HAP-1 (cell line): ENCODE results near the gene HTRA3.

Experiments used
- DNase-seq, 2 experiments: peaks; one replicate each; pipeline ENCODE4 v3.0.0-alpha.2; 2016 to 2020; ENCODE audit warnings: low spot score in 2 of 2
- H3K27me3 ChIP-seq: fragments of 250-450 bp; sonication (Bioruptor Pico); 2 replicates; pipeline ENCODE4 v1.5.1; 2020; ENCODE audit warnings: low read depth, mild to moderate bottlenecking, moderate library complexity
- H3K36me3 ChIP-seq: fragments of 250-450 bp; sonication (Bioruptor Pico); replicated peaks from 2 replicates; pipeline ENCODE4 v1.5.1; 2020; ENCODE audit warnings: mild to moderate bottlenecking
- H3K4me1 ChIP-seq: fragments of 250-450 bp; sonication (Bioruptor Pico); 2 replicates; pipeline ENCODE4 v1.5.1; 2020; ENCODE audit warnings: mild to moderate bottlenecking
- H3K4me3 ChIP-seq: fragments of 250-450 bp; sonication (Bioruptor Pico); 2 replicates; pipeline ENCODE4 v1.5.1; 2020; ENCODE audit warnings: mild to moderate bottlenecking, moderate library complexity
- H3K9me3 ChIP-seq: fragments of 250-450 bp; sonication (Bioruptor Pico); 2 replicates; pipeline ENCODE4 v1.5.1; 2020; ENCODE audit warnings: mild to moderate bottlenecking, moderate library complexity
- in situ Hi-C: fragments of 300-500 bp; cut with MboI; formaldehyde crosslinking; loops from 3 replicates; pipeline ENCODE4 v1.14.3; 2020; ENCODE audit warnings: low sequenced_read_pairs, inconsistent platforms, mixed read lengths

Gene HTRA3

GRCh38 chr4:8270912-8271815, 1.6 kb downstream of the HTRA3 start:
- in situ Hi-C loops: no loop called here
- DNase-seq: no peak
- Histone ChIP-seq H3K4me3 (peak overlapping the region; percentile 25; the same call in 1 of the 2 replicates), H3K9me3 (no peaks in the 10 kb centered on the region), H3K4me1 (peaks cover 6% of the 10 kb centered on the region), H3K36me3 (no peaks in the 10 kb centered on the region), H3K27me3 (no peaks in the 10 kb centered on the region)

- no peak overlapping the region for H3K4me3 ChIP-seq
- no peaks in the 10 kb centered on the region for H3K36me3 ChIP-seq
- H3K27me3 ChIP-seq: no peaks in the 10 kb centered on the region
- peaks cover 6% of the 10 kb centered on the region for H3K4me1 ChIP-seq
- in situ Hi-C loops: no loop called here
- no peaks in the 10 kb centered on the region for H3K9me3 ChIP-seq
- no peak for DNase-seq
Measured at GRCh38 chr4:8271821-8272220, 2.3 kb downstream of the HTRA3 start.

DNA sequence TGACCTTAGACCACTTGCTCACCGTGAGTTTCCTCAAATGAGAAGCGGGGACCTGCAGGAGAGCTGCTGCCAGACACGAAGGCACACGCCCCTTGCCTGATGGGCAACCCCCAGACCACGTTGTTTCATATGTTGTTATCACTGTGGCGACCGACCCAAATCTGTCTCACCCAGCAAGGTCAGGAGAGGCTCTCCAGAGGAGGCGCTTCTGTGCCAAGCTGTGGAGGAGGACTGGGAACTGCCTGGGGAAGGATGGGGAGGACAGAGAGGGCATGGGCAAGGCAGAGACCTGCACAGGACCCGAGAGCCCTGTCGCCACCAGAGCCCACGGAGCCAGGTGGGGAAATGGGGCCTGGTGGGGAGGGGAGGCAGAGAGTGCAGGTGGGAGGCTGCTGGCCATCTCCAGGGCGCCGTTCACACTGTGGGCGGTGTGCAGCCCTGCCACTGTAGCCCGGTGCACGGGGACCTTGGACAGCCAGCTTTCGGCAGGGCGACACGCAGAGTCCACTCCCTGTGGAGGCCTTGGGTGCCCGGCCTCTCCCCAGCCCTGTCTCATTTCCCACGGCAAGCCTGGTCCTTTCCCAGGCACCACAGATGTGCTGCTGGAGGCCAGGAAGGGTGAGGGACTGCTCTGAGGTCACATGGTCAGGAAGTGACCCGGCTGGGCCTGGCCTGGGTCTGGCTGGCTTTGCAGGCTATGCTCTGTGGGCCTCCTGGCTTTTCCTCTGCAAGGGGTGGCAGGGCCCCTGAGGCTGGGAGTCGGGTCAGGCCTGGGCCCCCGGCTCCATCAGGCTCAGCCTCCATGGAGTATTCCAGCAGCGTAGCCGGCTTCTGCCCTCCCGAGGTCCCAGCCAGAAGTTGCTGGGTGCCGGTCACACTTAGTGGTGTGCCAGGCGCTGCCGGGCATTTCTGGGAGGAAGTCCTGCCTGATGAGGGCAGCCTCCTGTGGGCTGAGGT, 3.2 kb downstream of the HTRA3 start:
- H3K4me3 ChIP-seq: no peak overlapping the region
- H3K27me3 ChIP-seq: no peaks in the 10 kb centered on the region
- peaks cover 6% of the 10 kb centered on the region for H3K4me1 ChIP-seq
- no peak for DNase-seq
- H3K36me3 ChIP-seq: no peaks in the 10 kb centered on the region
- in situ Hi-C loops: no loop called here
- H3K9me3 ChIP-seq: no peaks in the 10 kb centered on the region

DNA sequence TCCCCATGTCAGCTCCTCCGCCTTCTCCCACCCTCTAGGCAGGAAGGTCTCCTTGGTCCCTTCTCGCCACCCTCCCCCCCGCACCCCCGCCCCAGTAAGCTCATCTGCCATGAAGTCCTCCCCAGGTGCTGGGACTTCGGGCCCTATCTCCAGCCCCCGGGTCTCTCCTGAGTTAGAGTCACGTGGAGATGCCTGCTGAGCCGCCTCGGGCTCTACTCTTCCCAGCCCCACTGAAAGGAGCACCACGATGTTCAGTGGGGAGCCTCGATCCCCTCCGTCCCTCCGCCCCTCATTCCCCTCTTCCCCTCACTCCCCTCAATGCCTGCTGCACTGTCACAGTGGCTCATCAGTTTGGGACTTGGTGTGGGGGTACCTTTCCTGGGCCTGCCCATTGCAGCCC, 3.9 kb downstream of the HTRA3 start:
- H3K27me3 ChIP-seq: no peaks in the 10 kb centered on the region
- H3K36me3 ChIP-seq: no peaks in the 10 kb centered on the region
- H3K9me3 ChIP-seq: no peaks in the 10 kb centered on the region
- H3K4me3 ChIP-seq: no peak overlapping the region
- DNase-seq: no peak
- H3K4me1 ChIP-seq: peaks cover 6% of the 10 kb centered on the region
- in situ Hi-C loops: no loop called here

GRCh38 chr4:8274066-8274652, 4.6 kb downstream of the HTRA3 start:
- Histone ChIP-seq H3K36me3 (no peaks in the 10 kb centered on the region), H3K4me1 (peaks cover 5% of the 10 kb centered on the region)
- in situ Hi-C loops: no loop called here

DNA sequence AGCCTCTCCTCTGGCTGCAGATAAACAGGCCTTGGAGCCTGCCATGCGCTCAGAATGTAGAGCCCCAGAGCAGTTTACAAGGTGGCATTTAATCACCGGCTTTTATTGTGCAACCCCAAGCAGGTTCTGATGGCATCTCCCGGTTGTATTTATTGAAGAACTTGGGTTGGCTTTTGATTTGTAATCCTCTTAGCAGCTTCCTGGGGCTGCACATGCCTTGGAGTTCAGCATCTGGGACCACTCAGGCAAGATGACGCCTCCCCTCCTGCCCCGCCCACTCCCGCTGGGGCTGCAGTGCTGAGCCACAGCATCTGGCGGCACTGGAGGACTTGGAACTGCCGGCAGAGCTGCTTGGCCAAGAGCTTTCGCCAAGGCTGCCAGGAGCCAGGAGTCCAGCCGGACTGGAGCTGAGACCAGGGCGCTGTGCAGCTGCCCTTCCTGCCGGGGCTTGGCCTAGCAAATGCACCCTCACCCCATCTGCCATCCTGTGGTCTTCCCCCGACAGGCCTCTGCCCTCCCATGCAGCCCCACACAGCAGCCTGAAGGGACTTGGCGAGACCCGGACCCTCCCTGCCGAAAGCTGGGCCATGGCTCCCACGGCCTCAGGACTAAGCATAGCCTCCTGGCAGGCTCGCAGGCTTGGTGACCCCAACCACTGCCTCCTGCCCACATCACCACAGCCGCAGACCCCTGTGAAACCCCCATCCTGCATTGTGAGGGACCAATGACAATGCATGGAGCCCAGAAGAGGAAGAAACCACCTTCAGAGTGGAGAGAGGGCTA, 5.4 kb downstream of the HTRA3 start:
- Histone ChIP-seq H3K4me1 (0 out of 2 replicates have a peak, but pooled peaks cover 3% of the 10 kb centered on the region), H3K36me3 (no peaks in the 10 kb centered on the region), H3K4me3 (no peak overlapping the region), H3K9me3 (no peaks in the 10 kb centered on the region), H3K27me3 (no peaks in the 10 kb centered on the region)
- peak in 1 of 2 experiments; percentile 62 for DNase-seq
- in situ Hi-C loops: no loop called here

More at GRCh38 chr4:8274066-8274652, 4.6 kb downstream of the HTRA3 start:
- Histone ChIP-seq H3K27me3 (no peaks in the 10 kb centered on the region), H3K9me3 (no peaks in the 10 kb centered on the region), H3K4me3 (no peak overlapping the region)
- no peak for DNase-seq

- Histone ChIP-seq H3K4me3 (no peak overlapping the region), H3K27me3 (no peaks in the 10 kb centered on the region)
Measured at GRCh38 chr4:8275548-8275910, 6.0 kb downstream of the HTRA3 start.

DNA sequence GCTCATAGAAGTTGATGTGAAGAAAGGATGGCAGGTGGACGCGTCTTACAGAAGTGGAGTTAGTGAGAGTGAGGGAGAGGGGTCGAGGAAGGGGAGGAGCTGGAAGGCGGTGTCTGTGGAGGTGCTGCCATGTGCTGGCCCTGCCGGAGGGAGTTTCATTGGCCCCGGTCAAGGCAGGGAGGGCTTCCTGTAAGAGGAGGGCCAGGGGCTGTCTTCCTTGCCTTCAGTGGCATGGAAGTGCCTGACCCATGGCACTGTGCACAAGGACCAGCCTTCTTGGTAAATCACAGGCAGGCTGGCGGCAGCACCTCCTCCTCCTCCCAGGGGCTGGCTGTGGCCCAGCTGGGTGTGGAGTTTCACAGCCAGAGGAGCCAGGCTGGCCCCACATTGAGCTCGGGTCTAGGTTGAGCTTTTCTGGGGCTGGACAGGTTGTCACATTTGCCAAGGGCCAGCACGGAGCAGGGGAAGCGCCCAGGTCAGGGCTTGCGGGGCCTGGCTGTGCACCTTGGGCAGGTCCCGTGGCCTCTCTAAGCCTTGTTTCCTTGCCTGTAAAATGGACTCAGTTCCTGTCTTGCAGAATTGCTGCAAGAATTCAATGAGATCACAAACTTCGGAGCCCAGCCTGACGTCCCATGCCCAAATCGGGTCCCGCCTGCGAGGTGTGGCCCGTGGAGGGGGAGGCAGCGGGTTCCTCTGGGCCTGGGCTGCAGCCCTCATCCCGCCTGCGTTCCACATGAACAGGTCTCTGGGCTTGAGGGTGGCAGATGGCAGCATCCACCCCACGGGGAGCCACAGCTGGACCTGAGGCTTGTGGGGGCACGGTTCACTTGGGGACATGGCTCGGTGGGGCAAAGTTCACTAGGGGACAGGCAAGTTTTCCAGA, 7.0 kb downstream of the HTRA3 start:
- H3K4me3 ChIP-seq: no peak overlapping the region
- in situ Hi-C loops: no loop called here
- DNase-seq: no peak
- H3K36me3 ChIP-seq: no peaks in the 10 kb centered on the region
- H3K4me1 ChIP-seq: no peaks in the 10 kb centered on the region
- no peaks in the 10 kb centered on the region for H3K9me3 ChIP-seq
- no peaks in the 10 kb centered on the region for H3K27me3 ChIP-seq

More at GRCh38 chr4:8275548-8275910, 6.0 kb downstream of the HTRA3 start:
- Histone ChIP-seq H3K9me3 (no peaks in the 10 kb centered on the region), H3K36me3 (no peaks in the 10 kb centered on the region), H3K4me1 (no peaks in the 10 kb centered on the region)
- no peak for DNase-seq
- in situ Hi-C loops: no loop called here

GRCh38 chr4:8277356-8278008, 7.9 kb downstream of the HTRA3 start:
- in situ Hi-C loops: no loop called here
- no peaks in the 10 kb centered on the region for H3K9me3 ChIP-seq
- H3K4me3 ChIP-seq: no peak overlapping the region
- H3K36me3 ChIP-seq: no peaks in the 10 kb centered on the region
- no peaks in the 10 kb centered on the region for H3K4me1 ChIP-seq
- DNase-seq: no peak
- no peaks in the 10 kb centered on the region for H3K27me3 ChIP-seq

GRCh38 chr4:8278009-8278395, 8.4 kb downstream of the HTRA3 start:
- no peak for DNase-seq
- in situ Hi-C loops: no loop called here
- H3K4me1 ChIP-seq: no peaks in the 10 kb centered on the region
- no peaks in the 10 kb centered on the region for H3K27me3 ChIP-seq
- no peaks in the 10 kb centered on the region for H3K9me3 ChIP-seq
- no peak overlapping the region for H3K4me3 ChIP-seq
- H3K36me3 ChIP-seq: no peaks in the 10 kb centered on the region

- Histone ChIP-seq H3K9me3 (no peaks in the 10 kb centered on the region), H3K4me3 (no peak overlapping the region), H3K36me3 (no peaks in the 10 kb centered on the region), H3K4me1 (no peaks in the 10 kb centered on the region), H3K27me3 (no peaks in the 10 kb centered on the region)
- no peak for DNase-seq
- in situ Hi-C loops: no loop called here
Measured at GRCh38 chr4:8278421-8279287, 9.1 kb downstream of the HTRA3 start.
